Ovary (tissue), 9 donors: Measurements from ENCODE around the gene DOCK2. TPM values are rescaled to one million over a fixed set of nuclear protein-coding genes. Genes with fewer than 3 reads are reported as not detected.

Source experiments
- DNase-seq, 5 donors: peaks; one replicate each; pipeline ENCODE4 v3.0.0-alpha.2; 2019 to 2020
- H3K27ac ChIP-seq, 2 donors: fragments of 200-600 bp; one replicate each; pipeline versions ENCODE4 v1.5.1 to v1.8.0; 2019 to 2022
- H3K27me3 ChIP-seq: fragments of 200-600 bp; one replicate; pipeline ENCODE4 v1.8.0; 2022
- H3K36me3 ChIP-seq: fragments of 200-600 bp; sonication (generic); one replicate; pipeline ENCODE4 v1.5.1; 2019
- H3K4me1 ChIP-seq: one replicate; pipeline ENCODE4 v1.8.1; 2013; ENCODE audit warnings: mild to moderate bottlenecking, moderate library complexity; ENCODE audit not compliant: insufficient read depth
- H3K4me3 ChIP-seq: fragments of 200-600 bp; sonication (generic); one replicate; pipeline ENCODE4 v1.5.1; 2017
- H3K9me3 ChIP-seq, 2 donors: fragments of 200-600 bp in 1 of 2; sonication (generic) in 1 of 2; one replicate each; pipeline versions ENCODE4 v1.5.1 to v1.8.1; 2013 to 2019; ENCODE audit warnings: mild to moderate bottlenecking in 1 of 2, moderate library complexity in 1 of 2
- EP300 ChIP-seq: sonication (generic); formaldehyde crosslinking; IDR thresholded peaks from one replicate; pipeline ENCODE4 v1.6.1; 2017; ENCODE audit warnings: antibody characterized with exemption
- POLR2A ChIP-seq: fragments of 450-650 bp; IDR thresholded peaks from one replicate; pipeline ENCODE4 v1.6.1; 2017; ENCODE audit warnings: antibody characterized with exemption, mild to moderate bottlenecking, moderate library complexity
- WGBS, 3 donors: extraction: QIAGEN DNeasy Blood & Tissue Kit in 1 of 3; methylation state at CpG; one replicate each; pipeline versions ENCODE4 v1.1.5 to v1.1.7; 2013 to 2017; 5-methylcytosine and 5-hydroxymethylcytosine counted together
- intact Hi-C, 4 donors: fragments of 100-400 bp; cut with DNase I; formaldehyde crosslinking; loops; one replicate each; pipeline versions ENCODE4 v1.11.0 to v1.15.1; 2022 to 2023
- polyA plus RNA-seq, 2 donors: library from polyadenylated mRNA; stranded (reverse); fragments of 200-250 nt in 1 of 2; fragments of 350-450 nt in 1 of 2; fragmentation: Illumina TruSeq in 1 of 2; extraction: RNeasy Lipid Tissue Mini Kit (QIAGEN cat#74804) in 1 of 2; gene quantifications; one replicate each; pipeline ENCODE4 v1.2.3, GENCODE V29; 2013 to 2014
- total RNA-seq, 7 donors: library from RNA; depleted of rRNA in 2 of 7; stranded (reverse); fragments of >200 nt in 2 of 7; fragmentation: NEBNext Ultra II Directional in 3 of 7; extraction: Animal tissue kit (Norgen Biotek cat#: 25700) in 3 of 7; gene quantifications; one replicate each; pipeline versions ENCODE4 v1.1.0 to v1.2.4, GENCODE V29; 2016 to 2023
- TF ChIP-seq, protein P1 (sequence below), 3 donors: fragments of 450-650 bp in 2 of 3; fragments of 200-600 bp in 1 of 3; IDR thresholded peaks; one replicate each; pipeline versions ENCODE4 v1.5.1 to v1.8.0; 2016 to 2022; ENCODE audit warnings: antibody characterized with exemption in 3 of 3, mild to moderate bottlenecking in 1 of 3
- donor health status: DM: no; HTN: no; CAD: no; lungs with moderate emphysema.
- donor health status: DM: no; HTN: no; CAD: no.
- donor health status: Bipolar disorder and iron deficiency.
- donor health status: DM: yes; HTN: yes; CAD: no.
- donor health status: DM: no; HTN: no; CAD: no.
- donor health status: DM: yes; HTN: yes; CAD: no.

The DOCK2 gene
- total and polyA plus RNA-seq, 9 donors = 1.3 to 10.2 (median 5.4) TPM

DNA sequence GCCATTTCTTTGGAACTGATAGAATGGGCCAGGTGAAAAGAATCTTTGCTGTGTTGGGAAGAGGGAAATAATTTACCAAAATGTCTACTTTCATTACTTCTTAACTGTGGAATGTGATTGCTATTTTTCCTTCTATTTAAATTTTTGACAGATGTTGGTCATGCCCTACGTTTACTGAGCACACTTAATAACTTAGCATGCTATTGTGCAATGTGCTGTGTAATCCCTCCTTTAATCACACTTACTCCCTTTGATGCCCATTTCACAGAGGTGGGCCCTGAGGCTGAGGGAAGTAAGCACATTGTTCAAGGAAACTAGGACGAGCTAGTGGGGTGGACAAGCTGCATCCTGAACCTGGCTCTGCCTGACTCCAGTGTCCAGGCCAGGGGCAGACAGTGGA, 391.0 kb downstream of the DOCK2 start:
- Histone ChIP-seq H3K27me3 (no peaks in the 10 kb centered on the region), H3K9me3 (no peaks in the 10 kb centered on the region), H3K4me1 (no peaks in the 10 kb centered on the region), H3K36me3 (no peaks in the 10 kb centered on the region), H3K4me3 (no peak overlapping the region), H3K27ac (no peak overlapping the region)
- TF ChIP-seq, protein P1, sequence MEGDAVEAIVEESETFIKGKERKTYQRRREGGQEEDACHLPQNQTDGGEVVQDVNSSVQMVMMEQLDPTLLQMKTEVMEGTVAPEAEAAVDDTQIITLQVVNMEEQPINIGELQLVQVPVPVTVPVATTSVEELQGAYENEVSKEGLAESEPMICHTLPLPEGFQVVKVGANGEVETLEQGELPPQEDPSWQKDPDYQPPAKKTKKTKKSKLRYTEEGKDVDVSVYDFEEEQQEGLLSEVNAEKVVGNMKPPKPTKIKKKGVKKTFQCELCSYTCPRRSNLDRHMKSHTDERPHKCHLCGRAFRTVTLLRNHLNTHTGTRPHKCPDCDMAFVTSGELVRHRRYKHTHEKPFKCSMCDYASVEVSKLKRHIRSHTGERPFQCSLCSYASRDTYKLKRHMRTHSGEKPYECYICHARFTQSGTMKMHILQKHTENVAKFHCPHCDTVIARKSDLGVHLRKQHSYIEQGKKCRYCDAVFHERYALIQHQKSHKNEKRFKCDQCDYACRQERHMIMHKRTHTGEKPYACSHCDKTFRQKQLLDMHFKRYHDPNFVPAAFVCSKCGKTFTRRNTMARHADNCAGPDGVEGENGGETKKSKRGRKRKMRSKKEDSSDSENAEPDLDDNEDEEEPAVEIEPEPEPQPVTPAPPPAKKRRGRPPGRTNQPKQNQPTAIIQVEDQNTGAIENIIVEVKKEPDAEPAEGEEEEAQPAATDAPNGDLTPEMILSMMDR (IDR thresholded peaks at IDR 0.05) = no peak
- TF ChIP-seq EP300 (no peak), POLR2A (no peak)
- WGBS, 3 donors = 49 to 69% (median 62%) methylated on average over 2 of the region's 2 CpGs
- intact Hi-C loops = no loop called here
- no peak for DNase-seq

DNA sequence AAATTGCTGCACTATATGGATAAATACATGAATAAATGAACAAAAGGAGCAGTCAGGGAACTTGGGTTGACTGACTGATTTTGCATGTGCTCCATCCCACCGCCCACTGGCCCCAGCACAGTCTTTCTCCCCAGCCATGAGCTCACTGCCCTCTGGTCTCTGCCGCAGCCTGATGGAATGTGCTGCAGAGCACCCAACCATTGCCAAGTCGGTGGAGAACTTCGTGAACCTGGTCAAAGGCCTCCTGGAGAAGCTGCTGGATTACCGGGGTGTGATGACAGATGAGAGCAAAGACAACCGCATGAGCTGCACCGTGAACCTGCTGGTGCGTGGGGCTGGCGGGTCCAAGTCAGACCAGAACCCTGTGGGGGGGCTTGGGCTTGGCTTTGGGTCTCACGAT, 397.2 kb downstream of the DOCK2 start:
- Histone ChIP-seq H3K4me3 (no peak overlapping the region), H3K4me1 (no peaks in the 10 kb centered on the region), H3K27me3 (no peaks in the 10 kb centered on the region), H3K9me3 (no peaks in the 10 kb centered on the region), H3K36me3 (no peaks in the 10 kb centered on the region), H3K27ac (no peak overlapping the region)
- TF ChIP-seq, protein P1 (IDR thresholded peaks at IDR 0.05) = no peak
- TF ChIP-seq EP300 (no peak), POLR2A (no peak)
- no peak for DNase-seq
- WGBS, 3 donors = 82 to 90% (median 84%) methylated on average over 10 of the region's 10 CpGs
- intact Hi-C loops = no loop called here

- Histone ChIP-seq H3K4me3 (no peak overlapping the region), H3K36me3 (no peaks in the 10 kb centered on the region), H3K27me3 (no peaks in the 10 kb centered on the region), H3K27ac (no peak overlapping the region), H3K4me1 (no peaks in the 10 kb centered on the region), H3K9me3 (no peaks in the 10 kb centered on the region)
- intact Hi-C loops = no loop called here
- TF ChIP-seq EP300 (no peak), POLR2A (no peak)
- TF ChIP-seq, protein P1 (IDR thresholded peaks at IDR 0.05) = no peak
- 88 to 91% (median 89%) methylated on average over 7 of the region's 7 CpGs for WGBS, 3 donors
- DNase-seq = no peak
Measured at GRCh38 chr5:170038241-170038640, 401.2 kb downstream of the DOCK2 start.

DNA sequence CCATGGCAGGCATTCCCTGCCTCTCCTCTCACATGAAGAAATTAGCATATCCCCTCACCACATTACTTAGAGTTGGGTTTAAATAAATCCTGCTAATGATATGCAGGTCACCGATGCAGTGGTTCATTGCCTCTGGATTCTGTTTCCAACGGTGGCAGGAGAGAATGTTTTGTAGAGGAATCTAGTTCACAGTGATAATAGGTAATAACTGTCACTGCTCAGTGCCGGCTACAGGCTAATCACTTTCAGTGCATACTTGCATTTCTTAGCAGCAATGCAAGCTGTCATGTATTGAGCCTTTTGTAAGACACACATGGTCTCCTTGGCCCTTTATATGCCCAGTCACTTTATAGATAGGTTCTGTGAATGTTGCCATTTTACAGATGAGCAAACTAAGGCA, 402.8 kb downstream of the DOCK2 start:
- Histone ChIP-seq H3K27ac (no peak overlapping the region), H3K4me1 (no peaks in the 10 kb centered on the region), H3K36me3 (no peaks in the 10 kb centered on the region), H3K4me3 (no peak overlapping the region), H3K27me3 (no peaks in the 10 kb centered on the region), H3K9me3 (no peaks in the 10 kb centered on the region)
- intact Hi-C loops = no loop called here
- no peak for DNase-seq
- WGBS, 3 donors = 74 to 92% (median 82%) methylated on average over 3 of the region's 3 CpGs
- no peak for TF ChIP-seq EP300

DNA sequence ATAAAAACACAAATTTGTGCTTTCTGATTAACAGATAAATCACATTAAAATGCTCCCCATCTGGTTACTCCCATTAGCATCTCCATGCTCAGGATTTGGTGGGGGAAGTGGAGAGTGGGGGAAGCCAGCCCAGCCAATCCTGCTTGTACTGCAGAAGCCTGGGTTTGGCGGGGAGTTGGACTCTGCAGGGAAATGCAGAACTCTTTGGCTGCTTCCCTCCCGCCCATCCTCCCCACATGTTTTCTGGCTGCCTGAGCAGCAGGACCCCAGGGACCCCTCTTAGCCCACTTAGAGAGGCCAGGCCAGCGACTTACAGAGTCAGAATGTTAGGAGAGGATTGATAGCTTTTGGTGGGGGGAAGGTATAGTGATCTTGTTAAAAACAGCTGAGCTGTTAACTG, 409.2 kb downstream of the DOCK2 start:
- Histone ChIP-seq H3K4me1 (no peaks in the 10 kb centered on the region), H3K27ac (no peak overlapping the region), H3K4me3 (no peak overlapping the region), H3K27me3 (no peaks in the 10 kb centered on the region), H3K9me3 (no peaks in the 10 kb centered on the region), H3K36me3 (no peaks in the 10 kb centered on the region)
- no peak for DNase-seq
- WGBS, 3 donors = 32 to 40% (median 33%) methylated on average over 3 of the region's 3 CpGs
- intact Hi-C loops = no loop called here
- TF ChIP-seq EP300 = no peak
